AML-193 (cell line): Measurements from ENCODE around the gene PDXP.
"Not testable (repeated sequence)": the region's sequence is repeated elsewhere in the genome, so short reads cannot be mapped to it uniquely, and the experiment has no call there.

Experiments used
- DNase-seq, 2 experiments: peaks; one replicate each; lab custom pipeline; 2025; lab: John Stamatoyannopoulos, UW

Gene PDXP

GRCh38 chr22:37674951-37675929 is 16.7 kb downstream of the PDXP start, which contains the start of gene LGALS1:
TSS of gene LGALS1 (plus strand) at chr22:37675636. CDS start at chr22:37675703, 67 bp downstream.
- DNase-seq: peak; percentile 82 to 83

GRCh38 chr22:37675930-37676735 is 17.6 kb downstream of the PDXP start:
- DNase-seq: peak; percentile 11 to 23

- DNase-seq: peak; percentile 85
These were observed 18.4 kb downstream of the PDXP start for GRCh38 chr22:37676736-37677492.

- DNase-seq: no peak
These were observed 19.0 kb downstream of the PDXP start for GRCh38 chr22:37677493-37677974.

- no peak for DNase-seq
These were observed 19.8 kb downstream of the PDXP start for GRCh38 chr22:37678372-37678771.

- no peak for DNase-seq
These were observed 21.1 kb downstream of the PDXP start for GRCh38 chr22:37679670-37680069.

- DNase-seq: no peak
These were observed 21.8 kb downstream of the PDXP start for GRCh38 chr22:37680191-37680851.

GRCh38 chr22:37681001-37681424 is 22.5 kb downstream of the PDXP start:
- no peak for DNase-seq

- DNase-seq: peak; percentile 59 to 72
These were observed 23.1 kb downstream of the PDXP start for GRCh38 chr22:37681556-37682049.

GRCh38 chr22:37684803-37685615 is 26.5 kb downstream of the PDXP start:
- no peak for DNase-seq

- DNase-seq: peak; percentile 72 to 75
These were observed 27.8 kb downstream of the PDXP start, which contains the start of gene NOL12 for GRCh38 chr22:37686002-37686982. TSS of gene NOL12 (plus strand) at chr22:37686343. CDS start at chr22:37686393, 50 bp downstream.

GRCh38 chr22:37690407-37690806 is 31.9 kb downstream of the PDXP start:
- no peak for DNase-seq

- no peak for DNase-seq
These were observed 32.5 kb downstream of the PDXP start for GRCh38 chr22:37690901-37691504.

GRCh38 chr22:37692627-37693285 is 34.2 kb downstream of the PDXP start:
- DNase-seq: no peak

GRCh38 chr22:37694131-37694530 is 35.6 kb downstream of the PDXP start:
- DNase-seq: not testable (repeated sequence)

- not testable (repeated sequence) for DNase-seq
These were observed 37.7 kb downstream of the PDXP start for GRCh38 chr22:37696260-37696656.

- DNase-seq: no peak
These were observed 38.4 kb downstream of the PDXP start, which contains the start of gene TRIOBP for GRCh38 chr22:37696657-37697537. TSS of gene TRIOBP (plus strand) at chr22:37697048. CDS start at chr22:37701366, 4,318 bp downstream.
